HFF-Myc (cell line): ENCODE measurements around the gene ATP6V1F.

ENCODE experiments used
- DNase-seq: peaks from one replicate; pipeline ENCODE4 v3.0.0-alpha.2; 2011; ENCODE audit warnings: low read depth; ENCODE audit errors: extremely low read depth
- H3K4me3 ChIP-seq: replicated peaks from 2 replicates; pipeline ENCODE4 v1.5.1; 2011; ENCODE audit warnings: low read depth, mild to moderate bottlenecking, control low read depth, low read length
- TF ChIP-seq, protein P1 (sequence below): IDR thresholded peaks from 2 replicates; pipeline ENCODE4 v1.5.1; 2012; ENCODE audit warnings: mild to moderate bottlenecking, low read depth, low read length, control low read depth; ENCODE audit errors: missing control alignments

ATP6V1F gene

DNA sequence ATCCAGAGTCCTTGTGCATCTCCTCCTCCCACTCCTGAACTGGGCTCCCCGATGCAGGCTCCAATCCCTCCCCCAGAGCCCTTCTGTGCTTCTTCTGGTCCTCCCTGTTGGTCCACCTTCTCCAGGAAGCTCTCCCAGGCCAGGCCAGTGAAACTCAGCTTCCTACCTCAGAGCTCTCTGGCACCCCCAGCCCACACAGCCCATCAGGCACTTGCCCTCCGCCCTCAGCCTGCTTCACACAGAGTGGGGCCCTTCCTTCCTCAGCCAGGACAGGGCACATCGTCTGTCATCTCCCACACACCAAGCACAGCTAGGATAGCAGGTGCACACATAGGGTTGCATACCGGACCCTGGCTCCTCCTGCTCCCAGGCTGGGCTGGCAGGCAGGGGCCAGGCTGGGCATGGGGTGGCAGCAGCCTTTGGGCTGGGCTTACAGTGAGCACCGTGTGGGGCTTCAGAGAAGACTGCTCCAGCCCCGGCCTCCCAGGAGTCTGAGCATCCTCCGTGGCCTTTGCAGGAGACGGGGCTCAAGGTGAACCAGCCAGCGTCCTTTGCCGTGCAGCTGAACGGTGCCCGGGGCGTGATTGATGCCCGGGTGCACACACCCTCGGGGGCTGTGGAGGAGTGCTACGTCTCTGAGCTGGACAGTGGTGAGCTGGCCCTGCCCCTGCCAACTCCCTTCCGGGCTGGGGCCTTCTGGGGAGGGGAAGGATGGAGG is 6.5 kb upstream of the ATP6V1F start:
- TF ChIP-seq, protein P1, sequence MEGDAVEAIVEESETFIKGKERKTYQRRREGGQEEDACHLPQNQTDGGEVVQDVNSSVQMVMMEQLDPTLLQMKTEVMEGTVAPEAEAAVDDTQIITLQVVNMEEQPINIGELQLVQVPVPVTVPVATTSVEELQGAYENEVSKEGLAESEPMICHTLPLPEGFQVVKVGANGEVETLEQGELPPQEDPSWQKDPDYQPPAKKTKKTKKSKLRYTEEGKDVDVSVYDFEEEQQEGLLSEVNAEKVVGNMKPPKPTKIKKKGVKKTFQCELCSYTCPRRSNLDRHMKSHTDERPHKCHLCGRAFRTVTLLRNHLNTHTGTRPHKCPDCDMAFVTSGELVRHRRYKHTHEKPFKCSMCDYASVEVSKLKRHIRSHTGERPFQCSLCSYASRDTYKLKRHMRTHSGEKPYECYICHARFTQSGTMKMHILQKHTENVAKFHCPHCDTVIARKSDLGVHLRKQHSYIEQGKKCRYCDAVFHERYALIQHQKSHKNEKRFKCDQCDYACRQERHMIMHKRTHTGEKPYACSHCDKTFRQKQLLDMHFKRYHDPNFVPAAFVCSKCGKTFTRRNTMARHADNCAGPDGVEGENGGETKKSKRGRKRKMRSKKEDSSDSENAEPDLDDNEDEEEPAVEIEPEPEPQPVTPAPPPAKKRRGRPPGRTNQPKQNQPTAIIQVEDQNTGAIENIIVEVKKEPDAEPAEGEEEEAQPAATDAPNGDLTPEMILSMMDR, result no peak
- no peak overlapping the region for H3K4me3 ChIP-seq
- DNase-seq, result no peak

DNA sequence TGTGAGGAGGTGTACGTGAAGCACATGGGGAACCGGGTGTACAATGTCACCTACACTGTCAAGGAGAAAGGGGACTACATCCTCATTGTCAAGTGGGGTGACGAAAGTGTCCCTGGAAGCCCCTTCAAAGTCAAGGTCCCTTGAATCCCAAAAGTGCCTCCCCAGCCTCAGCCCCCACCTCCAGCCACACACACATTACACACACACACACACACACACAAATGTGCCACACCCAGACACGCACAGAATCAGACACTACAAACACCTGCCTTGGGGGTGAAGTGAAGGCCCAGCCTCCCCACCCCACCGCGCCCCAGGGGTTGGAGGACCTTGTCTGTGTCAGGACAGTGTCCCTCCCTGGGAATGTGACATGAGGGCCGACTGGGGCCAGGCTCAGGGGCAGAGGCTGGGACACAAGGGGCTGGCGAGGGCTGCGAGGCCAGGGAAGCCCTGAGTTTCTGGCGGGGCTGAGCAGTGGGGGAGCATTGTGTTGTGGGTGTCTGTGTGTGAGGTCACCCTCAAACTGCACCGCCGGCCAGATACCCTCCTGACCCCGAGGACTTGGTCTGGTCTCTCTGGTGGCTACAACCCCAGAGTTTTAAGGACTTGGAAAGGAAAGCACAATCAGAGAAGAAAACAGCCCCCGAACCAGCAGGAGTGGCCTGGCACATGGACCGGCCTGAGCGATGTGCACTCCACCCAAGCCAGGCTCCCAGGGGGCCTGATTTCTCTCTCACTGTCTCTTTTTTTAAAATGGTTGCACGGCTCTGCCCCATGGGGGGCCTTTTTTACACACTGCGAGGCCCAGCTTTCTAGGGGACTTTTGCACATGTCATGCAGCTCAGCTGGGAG is 4.0 kb upstream of the ATP6V1F start:
- no peak overlapping the region for H3K4me3 ChIP-seq
- DNase-seq, result no peak
- TF ChIP-seq, protein P1, result no peak

DNA sequence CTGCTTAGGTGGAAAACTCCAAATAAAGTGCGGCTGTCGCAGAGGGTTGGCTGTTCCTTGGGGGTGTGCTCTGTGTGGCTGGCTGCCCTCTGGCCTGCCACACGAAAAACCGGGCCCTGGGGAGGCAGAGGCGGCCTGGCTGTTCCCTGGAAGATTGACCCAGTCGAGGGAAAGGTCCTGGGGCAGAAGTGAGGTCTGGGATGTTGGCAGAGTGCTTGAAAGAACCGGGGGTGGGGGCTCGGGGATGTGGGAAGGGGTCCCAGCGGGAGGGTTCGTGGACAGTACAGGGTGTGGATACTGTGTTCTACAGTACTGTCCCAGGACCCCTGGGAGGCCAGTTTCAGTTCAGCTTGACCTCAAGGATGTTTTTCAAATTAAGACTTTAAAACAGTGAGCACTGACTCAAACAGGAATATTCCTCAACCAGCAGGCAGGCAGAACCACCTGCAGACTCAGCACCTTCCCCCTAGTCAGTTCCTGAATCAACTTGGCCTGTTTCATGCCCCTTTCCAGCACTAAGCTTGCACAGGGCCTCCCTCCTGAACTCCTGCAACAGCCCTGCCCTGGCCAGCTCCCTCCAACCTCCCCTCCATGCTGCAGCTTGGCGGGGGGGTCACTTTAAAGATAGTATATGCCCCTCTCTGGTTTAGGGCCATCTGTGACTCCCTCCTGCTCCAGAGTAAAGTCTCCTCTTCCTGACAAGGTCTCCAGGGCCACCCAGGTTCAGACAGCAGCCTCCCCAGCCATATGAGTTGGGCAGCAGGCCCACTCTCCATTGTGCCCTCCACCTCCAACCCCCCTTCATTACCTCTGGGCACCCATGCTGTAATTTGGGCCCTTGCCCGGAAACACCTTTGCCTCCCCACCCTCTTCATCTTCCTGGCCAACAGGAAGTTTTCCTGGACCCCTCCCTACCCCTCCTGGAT is 3.2 kb upstream of the ATP6V1F start:
- no peak for DNase-seq
- H3K4me3 ChIP-seq, result no peak overlapping the region
- TF ChIP-seq, protein P1, result no peak

DNA sequence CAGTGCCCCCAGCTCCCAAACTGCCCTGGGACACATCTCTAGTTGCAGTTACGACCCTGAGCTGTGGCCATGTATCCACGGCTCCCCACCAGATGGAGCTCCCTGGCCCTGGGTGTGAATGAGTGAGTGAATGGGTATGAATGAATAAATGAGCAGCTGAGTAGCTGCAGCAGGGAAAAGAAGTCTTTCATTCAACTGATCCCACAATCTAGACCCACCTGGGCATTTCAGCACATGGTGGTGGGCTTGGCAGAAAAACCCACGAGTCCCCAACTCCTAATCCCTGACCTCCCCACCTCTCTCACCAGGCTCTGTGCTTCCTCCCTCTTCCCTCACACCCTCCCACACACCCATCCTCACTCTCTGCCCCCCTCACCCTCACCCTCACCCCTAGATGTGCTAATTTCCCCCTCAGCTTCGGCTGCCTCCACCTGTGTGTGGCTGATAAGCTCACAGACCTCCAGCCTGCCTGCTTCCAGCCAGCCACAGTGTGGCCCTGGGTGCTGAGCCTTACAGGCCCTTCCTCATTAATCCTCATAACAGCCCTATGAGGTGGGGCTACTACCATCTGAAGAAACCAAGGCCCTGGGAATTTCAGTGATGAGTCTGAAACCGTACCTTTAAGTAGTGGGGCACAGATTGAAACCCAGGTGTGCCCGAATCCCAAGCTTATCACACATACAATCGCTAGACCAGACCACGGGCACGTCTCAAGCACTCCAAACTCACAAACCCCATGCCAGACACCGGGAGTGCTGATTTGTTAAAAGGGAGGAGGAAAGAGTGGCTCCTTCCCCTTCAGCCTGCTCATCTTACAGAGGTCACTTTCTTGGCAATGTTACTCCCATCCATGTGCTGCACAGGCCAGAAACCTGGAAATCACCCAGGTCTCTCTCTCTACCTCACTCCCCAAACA is 2.2 kb upstream of the ATP6V1F start:
- TF ChIP-seq, protein P1, result peak; percentile 36
- DNase-seq, result peak; percentile 78
- H3K4me3 ChIP-seq, result no peak overlapping the region

DNA sequence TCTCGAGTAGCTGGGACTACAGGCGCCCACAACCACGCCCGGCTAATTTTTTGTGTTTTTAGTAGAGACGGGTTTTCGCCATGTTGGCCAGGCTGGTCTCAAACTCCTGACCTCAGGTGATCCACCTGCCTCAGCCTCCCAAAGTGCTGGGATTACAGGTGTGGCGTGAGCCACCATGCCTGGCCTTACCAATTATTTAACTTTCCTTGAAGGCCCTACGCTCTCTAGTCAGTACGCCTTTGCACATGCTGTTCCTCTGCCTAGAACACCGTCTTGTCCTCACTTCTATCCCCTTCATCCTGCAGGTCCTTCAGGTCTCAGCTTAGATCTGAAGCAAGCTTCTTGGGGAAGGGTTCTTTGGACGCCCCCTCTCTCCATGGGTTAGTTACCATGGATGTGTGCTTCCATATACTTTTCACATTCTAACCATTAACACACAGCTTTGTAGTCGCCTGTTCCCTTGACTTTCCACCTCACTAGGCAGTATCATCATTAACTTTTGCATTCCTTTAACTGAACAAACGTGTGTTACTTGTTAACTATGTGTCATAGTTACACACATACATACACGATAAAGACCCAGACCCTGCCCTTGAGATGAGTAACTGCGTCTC is 592 bp upstream of the ATP6V1F start:
- peak overlapping the region; percentile 98 for H3K4me3 ChIP-seq
- DNase-seq, result no peak
- TF ChIP-seq, protein P1, result no peak
